GM18951 (cell line): ENCODE results near the gene ADRB1.

Experiments
- POLR2A ChIP-seq: IDR thresholded peaks from 4 replicates; pipeline ENCODE4 v1.6.1; 2011; ENCODE audit warnings: mild to moderate bottlenecking; ENCODE audit not compliant: insufficient read length, insufficient read depth; ENCODE audit errors: extremely low read depth
- in situ Hi-C: fragments of 300-500 bp; cut with MboI; formaldehyde crosslinking; loops from one replicate; pipeline ENCODE4 v1.12.0; 2022; ENCODE audit warnings: low sequenced_read_pairs, mixed read lengths, inconsistent platforms; ENCODE audit not compliant: unreplicated experiment

ADRB1 gene

GRCh38 chr10:114031073-114031972 is 12.3 kb upstream of the ADRB1 start:
- in situ Hi-C loops: no loop called here
- TF ChIP-seq POLR2A: no peak

- in situ Hi-C loops: no loop called here
- TF ChIP-seq POLR2A: no peak
These were observed 10.1 kb upstream of the ADRB1 start for GRCh38 chr10:114033566-114033965.

GRCh38 chr10:114034923-114035645 is 8.6 kb upstream of the ADRB1 start:
- TF ChIP-seq POLR2A: no peak

GRCh38 chr10:114035791-114036190 is 7.9 kb upstream of the ADRB1 start:
- in situ Hi-C loops: no loop called here
- no peak for TF ChIP-seq POLR2A

More at GRCh38 chr10:114034923-114035645, 8.6 kb upstream of the ADRB1 start:
- in situ Hi-C loops: no loop called here

GRCh38 chr10:114038819-114039218 is 4.8 kb upstream of the ADRB1 start:
- in situ Hi-C loops: no loop called here
- TF ChIP-seq POLR2A: no peak

- in situ Hi-C loops: no loop called here
- TF ChIP-seq POLR2A: no peak
These were observed 2.5 kb upstream of the ADRB1 start for GRCh38 chr10:114041166-114041565.

GRCh38 chr10:114042895-114043531 is 653 bp upstream of the ADRB1 start:
- no peak for TF ChIP-seq POLR2A
- in situ Hi-C loops: no loop called here

GRCh38 chr10:114044247-114045135 is 825 bp downstream of the ADRB1 start:
- TF ChIP-seq POLR2A: no peak
- in situ Hi-C loops: no loop called here

GRCh38 chr10:114045136-114046086 is 1.7 kb downstream of the ADRB1 start:
- TF ChIP-seq POLR2A: no peak
- in situ Hi-C loops: no loop called here

GRCh38 chr10:114046087-114046458 is 2.4 kb downstream of the ADRB1 start:
- no peak for TF ChIP-seq POLR2A
- in situ Hi-C loops: no loop called here

GRCh38 chr10:114048472-114048871 is 4.8 kb downstream of the ADRB1 start:
- in situ Hi-C loops: no loop called here
- no peak for TF ChIP-seq POLR2A

- in situ Hi-C loops: no loop called here
- TF ChIP-seq POLR2A: no peak
These were observed 8.0 kb downstream of the ADRB1 start for GRCh38 chr10:114051714-114052113.

GRCh38 chr10:114052255-114052654 is 8.6 kb downstream of the ADRB1 start:
- in situ Hi-C loops: no loop called here
- no peak for TF ChIP-seq POLR2A
